GM23248 (cell line): Measurements from ENCODE around the gene FAM117B. TPM values are rescaled to one million over a fixed set of nuclear protein-coding genes. Genes with fewer than 3 reads are reported as not detected.

ENCODE experiments used
- DNase-seq: peaks from one replicate; pipeline ENCODE4 v3.0.0-alpha.2; 2015
- H2AFZ ChIP-seq: fragments of 200-600 bp; sonication (generic); 2 replicates; pipeline ENCODE4 v1.6.1; 2016; ENCODE audit warnings: antibody characterized with exemption
- H3F3A ChIP-seq: fragments of 200-600 bp; sonication (generic); 2 replicates; pipeline ENCODE4 v1.6.1; 2016; ENCODE audit warnings: mild to moderate bottlenecking, antibody characterized with exemption, mixed run types; ENCODE audit not compliant: insufficient read depth
- H3K27ac ChIP-seq: fragments of 200-600 bp; sonication (generic); 2 replicates; pipeline ENCODE4 v1.5.1; 2016; ENCODE audit warnings: mild to moderate bottlenecking
- H3K27me3 ChIP-seq: fragments of 200-600 bp; sonication (generic); replicated peaks from 2 replicates; pipeline ENCODE4 v1.6.1; 2016; ENCODE audit warnings: mild to moderate bottlenecking; ENCODE audit not compliant: insufficient read depth
- H3K36me3 ChIP-seq: fragments of 200-600 bp; sonication (generic); 2 replicates; pipeline ENCODE4 v1.6.1; 2016; ENCODE audit warnings: low read depth, mild to moderate bottlenecking
- H3K4me1 ChIP-seq: fragments of 200-600 bp; sonication (generic); 2 replicates; pipeline ENCODE4 v1.6.1; 2016; ENCODE audit warnings: mild to moderate bottlenecking; ENCODE audit not compliant: insufficient read depth
- H3K4me2 ChIP-seq: fragments of 200-600 bp; sonication (generic); one replicate; pipeline ENCODE4 v1.6.1; 2016; ENCODE audit warnings: mild to moderate bottlenecking; ENCODE audit not compliant: unreplicated experiment
- H3K4me3 ChIP-seq: fragments of 200-600 bp; sonication (generic); 2 replicates; pipeline ENCODE4 v1.5.1; 2016; ENCODE audit warnings: mild to moderate bottlenecking
- H3K79me2 ChIP-seq: fragments of 200-600 bp; sonication (generic); 2 replicates; pipeline ENCODE4 v1.6.1; 2016; ENCODE audit warnings: mild to moderate bottlenecking; ENCODE audit not compliant: insufficient read depth
- H3K9ac ChIP-seq: fragments of 200-600 bp; sonication (generic); 2 replicates; pipeline ENCODE4 v1.6.1; 2016; ENCODE audit warnings: mild to moderate bottlenecking
- H3K9me2 ChIP-seq: fragments of 200-600 bp; sonication (generic); 2 replicates; pipeline ENCODE4 v1.6.1; 2016; ENCODE audit warnings: mixed run types, mild to moderate bottlenecking, moderate library complexity; ENCODE audit not compliant: insufficient read depth
- H3K9me3 ChIP-seq: fragments of 200-600 bp; sonication (generic); one replicate; pipeline ENCODE4 v1.6.1; 2017; ENCODE audit warnings: low read depth
- H4K20me1 ChIP-seq: fragments of 200-600 bp; sonication (generic); 2 replicates; pipeline ENCODE4 v1.6.0; 2016; ENCODE audit not compliant: insufficient read depth
- EZH2 ChIP-seq: fragments of 200-600 bp; sonication (generic); IDR thresholded peaks from 2 replicates; pipeline ENCODE4 v1.6.1; 2018; ENCODE audit warnings: antibody characterized with exemption, mild to moderate bottlenecking; ENCODE audit not compliant: insufficient read depth, poor library complexity, severe bottlenecking
- EZH2phosphoT487 ChIP-seq: fragments of 200-600 bp; sonication (generic); IDR thresholded peaks from 2 replicates; pipeline ENCODE4 v1.6.1; 2018; ENCODE audit warnings: antibody characterized with exemption, moderate library complexity, mild to moderate bottlenecking, low read depth; ENCODE audit not compliant: insufficient read depth
- WGBS, 2 experiments: methylation state at CpG; one replicate each; pipeline ENCODE4 v1.1.6; 2015 to 2017; ENCODE audit warnings: low lambda C conversion rate in 2 of 2, low coverage in 1 of 2; ENCODE audit errors: missing lambda C conversion rate in 2 of 2; 5-methylcytosine and 5-hydroxymethylcytosine counted together
- in situ Hi-C: fragments of 300-500 bp; cut with MboI; formaldehyde crosslinking; loops from 2 replicates; pipeline ENCODE4 v1.15.0; 2020
- polyA plus RNA-seq: library from polyadenylated mRNA; unstranded; fragments of >200 nt; fragmentation: Nextera tagmentation; extraction: Ambion mirVana; gene quantifications from 2 replicates; pipeline ENCODE4 v1.2.1, GENCODE V29; 2016
- total RNA-seq: library from RNA; depleted of rRNA; stranded (reverse); fragments of >200 nt; shearing (Covaris generic); gene quantifications from 2 replicates; pipeline ENCODE4 v1.2.3, GENCODE V29; 2014

FAM117B gene
- total and polyA plus RNA-seq, 2 experiments from 2014 or later, result 1.1 to 1.2 TPM

- no peak for DNase-seq
- Histone ChIP-seq H3K4me2 (no peak overlapping the region), H3K36me3 (no peaks in the 10 kb centered on the region), H3K9me3 (no peaks in the 10 kb centered on the region), H2AFZ (no peak overlapping the region), H3K9me2 (no peaks in the 10 kb centered on the region), H3K27ac (no peak overlapping the region), H3F3A (no peaks in the 10 kb centered on the region), H3K4me1 (no peaks in the 10 kb centered on the region), H3K4me3 (no peak overlapping the region), H3K27me3 (no peaks in the 10 kb centered on the region), H3K79me2 (no peaks in the 10 kb centered on the region), H3K9ac (no peak overlapping the region), H4K20me1 (no peaks in the 10 kb centered on the region)
- no peak for TF ChIP-seq EZH2phosphoT487
- no peak for TF ChIP-seq EZH2
- WGBS, 2 experiments, result 84 to 88% methylated on average over 5 of the region's 5 CpGs
- in situ Hi-C loops, result no loop called here
Observed at GRCh38 chr2:202716114-202716718, 81.4 kb downstream of the FAM117B start.

GRCh38 chr2:202716953-202717597 is 82.3 kb downstream of the FAM117B start:
- no peak overlapping the region for H3K27ac ChIP-seq
- no peak overlapping the region for H3K4me3 ChIP-seq
- H3K36me3 ChIP-seq, result no peaks in the 10 kb centered on the region
- WGBS, 2 experiments, result 64 to 73% methylated on average over 2 of the region's 2 CpGs
- H3F3A ChIP-seq, result no peaks in the 10 kb centered on the region
- no peaks in the 10 kb centered on the region for H3K79me2 ChIP-seq
- H3K9ac ChIP-seq, result no peak overlapping the region
- no peaks in the 10 kb centered on the region for H3K27me3 ChIP-seq
- no peaks in the 10 kb centered on the region for H3K9me3 ChIP-seq
- H3K4me2 ChIP-seq, result no peak overlapping the region
- in situ Hi-C loops, result no loop called here
- no peaks in the 10 kb centered on the region for H3K9me2 ChIP-seq
- no peak for DNase-seq
- TF ChIP-seq EZH2, result no peak
- no peak for TF ChIP-seq EZH2phosphoT487
- 0 out of 2 replicates have a peak, but pooled peaks cover 4% of the 10 kb centered on the region for H3K4me1 ChIP-seq
- H2AFZ ChIP-seq, result no peak overlapping the region
- H4K20me1 ChIP-seq, result no peaks in the 10 kb centered on the region

GRCh38 chr2:202717598-202718310 is 83.0 kb downstream of the FAM117B start:
- H2AFZ ChIP-seq, result no peak overlapping the region
- TF ChIP-seq EZH2 (no peak), EZH2phosphoT487 (no peak)
- 78 to 79% methylated on average over 3 of the region's 3 CpGs for WGBS, 2 experiments
- in situ Hi-C loops, result no loop called here
- H3K27me3 ChIP-seq, result no peaks in the 10 kb centered on the region
- no peak overlapping the region for H3K9ac ChIP-seq
- H3F3A ChIP-seq, result no peaks in the 10 kb centered on the region
- no peaks in the 10 kb centered on the region for H3K79me2 ChIP-seq
- no peak overlapping the region for H3K27ac ChIP-seq
- H4K20me1 ChIP-seq, result no peaks in the 10 kb centered on the region
- H3K36me3 ChIP-seq, result no peaks in the 10 kb centered on the region
- no peak for DNase-seq
- no peaks in the 10 kb centered on the region for H3K9me3 ChIP-seq
- H3K9me2 ChIP-seq, result no peaks in the 10 kb centered on the region
- H3K4me3 ChIP-seq, result no peak overlapping the region
- 0 out of 2 replicates have a peak, but pooled peaks cover 4% of the 10 kb centered on the region for H3K4me1 ChIP-seq
- H3K4me2 ChIP-seq, result no peak overlapping the region

- H3K27ac ChIP-seq, result no peak overlapping the region
- 68 to 76% methylated on average over 4 of the region's 4 CpGs for WGBS, 2 experiments
- no peak overlapping the region for H3K4me2 ChIP-seq
- no peaks in the 10 kb centered on the region for H3F3A ChIP-seq
- H3K4me3 ChIP-seq, result no peak overlapping the region
- 0 out of 2 replicates have a peak, but pooled peaks cover 4% of the 10 kb centered on the region for H3K4me1 ChIP-seq
- no peaks in the 10 kb centered on the region for H4K20me1 ChIP-seq
- H3K9me2 ChIP-seq, result no peaks in the 10 kb centered on the region
- TF ChIP-seq EZH2phosphoT487, result no peak
- no peak for TF ChIP-seq EZH2
- no peak overlapping the region for H2AFZ ChIP-seq
- H3K9ac ChIP-seq, result no peak overlapping the region
- no peaks in the 10 kb centered on the region for H3K36me3 ChIP-seq
- H3K9me3 ChIP-seq, result no peaks in the 10 kb centered on the region
- in situ Hi-C loops, result no loop called here
- H3K27me3 ChIP-seq, result no peaks in the 10 kb centered on the region
- H3K79me2 ChIP-seq, result no peaks in the 10 kb centered on the region
- DNase-seq, result peak; percentile 60
Observed at GRCh38 chr2:202718614-202719013, 83.8 kb downstream of the FAM117B start.
